HG02763 (cell line): ENCODE measurements around the gene CACNA1I.

Source experiments
- ATAC-seq: cut with Tn5 transposase; IDR thresholded peaks from one replicate; pipeline ENCODE4 v1.9.1; 2021; ENCODE audit warnings: mild to moderate bottlenecking, moderate library complexity; ENCODE audit not compliant: unreplicated experiment

The CACNA1I gene

GRCh38 chr22:39664485-39665200, 94.1 kb downstream of the CACNA1I start:
- ATAC-seq = no peak

DNA sequence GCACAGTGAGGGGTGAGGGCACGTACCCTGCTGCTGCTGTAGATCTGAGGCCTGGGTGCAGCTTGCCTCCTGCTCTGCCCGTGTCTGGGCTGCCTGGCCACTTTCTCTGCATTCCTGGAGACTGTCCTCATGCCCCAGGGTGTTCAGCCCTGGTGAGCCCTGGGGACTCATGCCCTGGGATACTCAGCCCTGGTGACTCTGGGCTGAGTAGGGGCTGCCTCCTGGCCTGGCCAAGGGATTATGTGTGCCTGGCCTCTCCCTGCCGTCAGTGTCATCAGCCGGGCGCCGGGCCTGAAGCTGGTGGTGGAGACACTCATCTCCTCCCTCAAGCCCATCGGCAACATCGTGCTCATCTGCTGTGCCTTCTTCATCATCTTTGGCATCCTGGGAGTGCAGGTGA, 94.7 kb downstream of the CACNA1I start:
- ATAC-seq = no peak

DNA sequence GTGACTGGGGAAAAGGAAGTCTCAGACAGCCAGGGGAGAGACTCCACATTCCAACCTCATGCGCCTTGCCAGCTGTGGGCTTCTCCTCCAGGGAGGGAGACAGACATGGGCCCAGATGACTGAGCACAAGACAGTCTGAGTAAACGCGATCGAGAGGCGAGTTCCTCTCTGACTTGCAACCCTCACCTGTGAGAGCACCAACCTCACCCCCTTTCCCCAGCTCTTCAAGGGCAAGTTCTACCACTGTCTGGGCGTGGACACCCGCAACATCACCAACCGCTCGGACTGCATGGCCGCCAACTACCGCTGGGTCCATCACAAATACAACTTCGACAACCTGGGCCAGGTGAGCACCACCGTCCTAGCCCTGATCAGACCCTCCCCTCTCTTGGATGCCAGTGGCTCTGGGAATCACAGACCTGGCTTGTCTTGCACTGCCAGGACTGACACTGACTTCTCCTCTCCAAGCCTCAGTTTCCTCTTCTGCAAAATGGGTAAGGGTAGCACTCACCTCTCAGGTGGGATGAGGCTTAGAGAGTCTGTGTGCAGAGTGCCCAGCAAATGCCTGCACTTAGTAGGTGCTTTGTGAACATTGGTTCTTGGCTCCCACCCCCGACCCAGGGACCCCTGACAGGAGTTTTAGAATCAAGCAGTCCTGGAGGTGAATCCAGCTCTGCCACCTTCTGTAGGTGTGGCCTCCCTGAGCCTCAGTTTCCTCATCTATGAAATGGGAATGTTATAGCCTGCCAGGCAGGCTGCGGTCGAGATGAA, 95.3 kb downstream of the CACNA1I start:
- no peak for ATAC-seq

GRCh38 chr22:39666495-39666894, 95.9 kb downstream of the CACNA1I start:
- no peak for ATAC-seq

- ATAC-seq = no peak
Measured at GRCh38 chr22:39666926-39667325, 96.4 kb downstream of the CACNA1I start.

DNA sequence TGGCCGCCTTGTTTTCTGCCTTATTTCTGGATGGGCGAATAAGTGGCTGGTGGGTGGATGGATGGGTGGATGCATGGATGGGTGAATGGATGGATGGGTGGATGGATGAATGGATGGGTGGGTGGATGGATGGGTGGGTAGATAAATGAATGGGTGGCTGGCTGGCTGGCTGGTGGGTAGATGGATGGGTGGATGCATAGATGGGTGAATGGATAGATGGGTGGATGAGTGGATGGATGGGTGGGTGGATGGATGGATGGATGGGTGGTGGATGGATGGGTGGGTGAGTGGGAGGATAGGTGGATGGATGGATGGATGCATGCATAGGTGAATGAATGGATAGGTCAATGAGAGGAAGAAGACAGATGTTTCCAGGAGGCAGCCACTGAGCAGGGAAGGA, 98.9 kb downstream of the CACNA1I start:
- ATAC-seq = no peak

GRCh38 chr22:39671936-39672335, 101.4 kb downstream of the CACNA1I start:
- ATAC-seq = no peak

GRCh38 chr22:39674536-39674935, 104.0 kb downstream of the CACNA1I start:
- no peak for ATAC-seq

- ATAC-seq = no peak
Measured at GRCh38 chr22:39675947-39676346, 105.4 kb downstream of the CACNA1I start.

DNA sequence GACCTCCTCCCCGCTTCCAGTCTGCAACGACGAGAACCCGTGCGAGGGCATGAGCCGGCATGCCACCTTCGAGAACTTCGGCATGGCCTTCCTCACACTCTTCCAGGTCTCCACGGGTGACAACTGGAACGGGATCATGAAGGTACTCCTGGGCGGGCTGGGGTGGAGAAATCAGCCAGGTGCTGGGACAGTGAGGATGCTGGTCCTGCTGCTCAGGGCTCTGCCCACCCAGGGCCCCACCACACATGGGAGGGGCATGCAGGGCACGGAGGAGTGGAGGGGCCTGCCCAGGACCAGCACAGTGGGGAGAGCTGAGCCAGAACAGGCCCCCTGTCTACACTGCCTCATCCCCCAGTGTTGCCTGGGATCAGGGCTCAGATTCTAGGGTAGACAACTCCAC, 107.4 kb downstream of the CACNA1I start:
- ATAC-seq = no peak

GRCh38 chr22:39678862-39679490, 108.4 kb downstream of the CACNA1I start:
- no peak for ATAC-seq

- ATAC-seq = no peak
Measured at GRCh38 chr22:39679652-39680051, 109.1 kb downstream of the CACNA1I start.

GRCh38 chr22:39680486-39680885, 109.9 kb downstream of the CACNA1I start:
- ATAC-seq = no peak

- ATAC-seq = no peak
Measured at GRCh38 chr22:39681038-39681861, 110.7 kb downstream of the CACNA1I start.

GRCh38 chr22:39682994-39683393, 112.4 kb downstream of the CACNA1I start:
- no peak for ATAC-seq

DNA sequence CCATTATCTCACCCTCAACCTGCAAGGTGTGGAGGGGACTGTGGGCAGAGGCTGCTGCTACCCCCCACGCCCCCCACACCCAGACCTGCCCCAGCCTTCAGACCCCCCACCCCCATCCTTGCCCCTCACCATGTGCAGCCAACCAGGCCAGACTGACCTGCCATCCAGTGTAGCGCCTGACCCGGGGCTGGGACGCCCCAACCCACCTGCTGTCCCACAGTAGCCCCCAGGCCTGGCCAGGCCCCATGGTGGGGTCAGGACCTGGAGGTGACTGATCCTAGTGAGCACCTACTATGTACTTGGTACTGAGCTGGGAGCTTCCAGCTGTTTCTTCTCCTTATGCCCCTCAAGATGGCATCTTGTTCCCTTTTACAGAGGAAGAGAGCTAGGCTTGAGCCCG, 113.1 kb downstream of the CACNA1I start:
- ATAC-seq = no peak

DNA sequence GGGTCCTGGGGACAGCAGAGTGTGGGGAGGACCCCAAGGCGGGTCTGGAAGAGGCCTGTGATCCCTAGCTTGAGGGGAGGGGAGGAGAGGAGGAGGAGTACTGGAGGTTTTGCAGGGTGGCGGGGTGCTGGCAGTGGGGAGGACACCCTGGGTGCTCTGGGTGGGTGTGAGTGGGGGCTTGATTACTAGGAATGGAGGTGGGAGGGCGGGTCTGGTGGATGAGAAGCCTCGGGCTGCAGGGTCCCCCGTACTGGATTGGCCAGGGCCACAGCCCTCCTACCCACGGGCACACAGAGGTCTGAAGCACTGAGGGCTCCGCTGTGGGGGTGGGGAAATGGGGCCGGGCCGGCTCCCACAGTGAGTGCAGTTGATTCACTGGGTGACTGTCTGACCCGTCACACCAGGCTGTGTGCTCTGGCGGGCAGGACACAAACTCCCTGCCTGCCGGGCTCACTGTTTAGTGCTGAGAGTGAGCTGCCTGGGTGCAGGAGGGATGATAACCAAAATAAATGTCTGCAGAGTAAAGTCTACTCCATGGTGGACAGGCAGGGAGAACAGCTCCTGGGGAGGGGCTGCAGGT, 114.2 kb downstream of the CACNA1I start:
- no peak for ATAC-seq

GRCh38 chr22:39685336-39686177, 115.0 kb downstream of the CACNA1I start:
- ATAC-seq = no peak

DNA sequence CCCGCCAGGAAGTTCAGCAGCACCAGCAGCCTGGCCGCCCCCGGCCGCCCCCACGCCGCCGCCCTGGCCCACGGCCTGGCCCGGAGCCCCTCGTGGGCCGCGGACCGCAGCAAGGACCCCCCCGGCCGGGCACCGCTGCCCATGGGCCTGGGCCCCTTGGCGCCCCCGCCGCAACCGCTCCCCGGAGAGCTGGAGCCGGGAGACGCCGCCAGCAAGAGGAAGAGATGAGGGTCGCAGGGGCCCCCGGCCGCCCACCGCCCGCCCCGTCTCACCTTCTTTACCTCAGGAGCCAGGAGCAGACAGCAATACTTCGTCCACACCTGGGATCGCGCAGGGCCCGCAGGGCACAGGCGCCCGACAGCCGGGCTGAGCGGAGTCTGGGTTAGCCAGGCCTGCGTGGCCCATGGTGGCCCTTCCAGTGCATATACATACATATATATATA, 115.6 kb downstream of the CACNA1I start:
- ATAC-seq = no peak
